Neuronal stem cell (in vitro differentiated cells): Measurements from ENCODE around the gene GCHFR.

Experiments used
- DNase-seq: peaks from one replicate; pipeline ENCODE4 v3.0.0-alpha.2; 2013; ENCODE audit warnings: low spot score
- H2AFZ ChIP-seq: one replicate; pipeline ENCODE4 v1.6.1; 2013; ENCODE audit warnings: mild to moderate bottlenecking, low read length, inconsistent platforms
- H2AK5ac ChIP-seq: 2 replicates; pipeline ENCODE4 v1.6.1; 2013; ENCODE audit warnings: low read depth, mild to moderate bottlenecking, inconsistent platforms, low read length, moderate library complexity, mixed read lengths
- H2BK120ac ChIP-seq: 2 replicates; pipeline ENCODE4 v1.6.1; 2013; ENCODE audit warnings: low read depth, mild to moderate bottlenecking, inconsistent platforms, low read length, moderate library complexity, mixed read lengths
- H2BK12ac ChIP-seq: one replicate; pipeline ENCODE4 v1.6.1; 2013; ENCODE audit warnings: low read length, inconsistent platforms
- H2BK15ac ChIP-seq: 2 replicates; pipeline ENCODE4 v1.6.1; 2013; ENCODE audit warnings: mild to moderate bottlenecking, low read length, inconsistent platforms, mixed read lengths
- H2BK5ac ChIP-seq: one replicate; pipeline ENCODE4 v1.6.1; 2013; ENCODE audit warnings: inconsistent platforms, mild to moderate bottlenecking, low read length, moderate library complexity
- H3K14ac ChIP-seq: one replicate; pipeline ENCODE4 v1.6.1; 2013; ENCODE audit warnings: low read length, inconsistent platforms
- H3K18ac ChIP-seq: 2 replicates; pipeline ENCODE4 v1.6.1; 2013; ENCODE audit warnings: low read length, inconsistent platforms
- H3K23ac ChIP-seq: 2 replicates; pipeline ENCODE4 v1.6.1; 2013; ENCODE audit warnings: low read depth, mild to moderate bottlenecking, mixed read lengths, low read length, inconsistent platforms; ENCODE audit not compliant: poor library complexity
- H3K27ac ChIP-seq: replicated peaks from 3 replicates; pipeline ENCODE4 v1.5.1; 2013; ENCODE audit warnings: low read length, inconsistent platforms
- H3K27me3 ChIP-seq, 3 experiments: 2 replicates each; pipeline ENCODE4 v1.6.1; 2013; ENCODE audit warnings: low read length in 3 of 3, mild to moderate bottlenecking in 2 of 3, inconsistent platforms in 1 of 3, low read depth in 1 of 3, mixed read lengths in 1 of 3, moderate library complexity in 1 of 3; ENCODE audit not compliant: control insufficient read depth in 3 of 3, insufficient read depth in 3 of 3
- H3K36me3 ChIP-seq, 2 donors: replicated peaks in 1 of 2; 2 replicates each; pipeline ENCODE4 v1.6.1; 2013; ENCODE audit warnings: low read length in 2 of 2; ENCODE audit not compliant: control insufficient read depth in 2 of 2, insufficient read depth in 2 of 2
- H3K4ac ChIP-seq: 2 replicates; pipeline ENCODE4 v1.6.1; 2013; ENCODE audit warnings: inconsistent platforms, mild to moderate bottlenecking, low read length, moderate library complexity
- H3K4me1 ChIP-seq, 2 donors: 1 replicate in 1 of 2; 2 replicates in 1 of 2; pipeline ENCODE4 v1.6.1; 2013; ENCODE audit warnings: low read length in 2 of 2, low read depth in 1 of 2; ENCODE audit not compliant: control insufficient read depth in 2 of 2, insufficient read depth in 1 of 2
- H3K4me2 ChIP-seq: one replicate; pipeline ENCODE4 v1.6.1; 2013; ENCODE audit warnings: mild to moderate bottlenecking, low read length, inconsistent platforms; ENCODE audit not compliant: insufficient read depth, poor library complexity, severe bottlenecking
- H3K4me3 ChIP-seq, 2 donors: 2 replicates each; pipeline ENCODE4 v1.5.1; 2013; ENCODE audit warnings: low read length in 2 of 2, mild to moderate bottlenecking in 2 of 2, inconsistent platforms in 1 of 2, moderate library complexity in 1 of 2
- H3K79me1 ChIP-seq: one replicate; pipeline ENCODE4 v1.6.1; 2013; ENCODE audit warnings: low read depth, mild to moderate bottlenecking, inconsistent platforms, low read length, moderate library complexity
- H3K9ac ChIP-seq: one replicate; pipeline ENCODE4 v1.6.1; 2013; ENCODE audit warnings: mild to moderate bottlenecking, low read depth, low read length, inconsistent platforms; ENCODE audit not compliant: poor library complexity
- H3K9me3 ChIP-seq, 2 donors: replicated peaks in 1 of 2; 2 replicates each; pipeline versions ENCODE3 to v1.6.1; 2013; ENCODE audit warnings: low read length in 2 of 2, mild to moderate bottlenecking in 2 of 2, inconsistent platforms in 1 of 2, low read depth in 1 of 2, mixed read lengths in 1 of 2, moderate library complexity in 1 of 2; ENCODE audit not compliant: control insufficient read depth in 2 of 2, insufficient read depth in 1 of 2
- H4K8ac ChIP-seq: one replicate; pipeline ENCODE4 v1.6.1; 2013; ENCODE audit warnings: low read depth, mild to moderate bottlenecking, inconsistent platforms, low read length, moderate library complexity
- H4K91ac ChIP-seq: one replicate; pipeline ENCODE4 v1.6.1; 2013; ENCODE audit warnings: low read length, low read depth, mild to moderate bottlenecking, inconsistent platforms; ENCODE audit not compliant: poor library complexity
- WGBS, 2 donors: extraction: QIAGEN DNeasy Blood & Tissue Kit; methylation state at CpG; one replicate each; pipeline ENCODE4 v1.1.7; 2013; ENCODE audit warnings: missing lambda C conversion rate in 2 of 2, mixed read lengths in 1 of 2; ENCODE audit not compliant: insufficient read length in 2 of 2, insufficient replicate concordance in 1 of 2; ENCODE audit errors: extremely low coverage in 2 of 2; 5-methylcytosine and 5-hydroxymethylcytosine counted together

GCHFR gene

GRCh38 chr15:40806672-40807027 is 42.8 kb downstream of the GCHFR start:
- Histone ChIP-seq H2AFZ (peak overlapping the region; percentile 100), H3K4me2 (peak overlapping the region; percentile 63), H2BK120ac (no peak overlapping the region), H3K9me3 (no peaks in the 10 kb centered on the region), H3K36me3 (peaks cover 0 to 18% of the 10 kb centered on the region in 2 donors), H2BK5ac (no peak overlapping the region), H3K18ac (no peak overlapping the region), H3K4me1 (peaks cover 2 to 5% of the 10 kb centered on the region in 2 donors), H3K9ac (no peak overlapping the region), H3K4me3 (peak overlapping the region; percentile 94 to 97), H3K27ac (no peak overlapping the region), H4K91ac (no peak overlapping the region), H2AK5ac (no peak overlapping the region), H3K4ac (no peak overlapping the region), H3K79me1 (no peaks in the 10 kb centered on the region), H2BK12ac (no peak overlapping the region), H3K23ac (peak overlapping the region; percentile 57), H2BK15ac (no peak overlapping the region), H4K8ac (no peak overlapping the region), H3K27me3 (no peaks in the 10 kb centered on the region), H3K14ac (no peak overlapping the region)
- DNase-seq: no peak
- WGBS, 2 donors: no CpG with 5 or more reads among the region's 2 CpGs

- DNase-seq: peak; percentile 95
- Histone ChIP-seq H3K79me1 (no peaks in the 10 kb centered on the region), H3K27ac (no peak within 1 kb of the TSS), H3K27me3 (no peaks in the 10 kb centered on the region), H3K18ac (peak within 1 kb of the TSS; percentile 77), H3K4me3 (peak within 1 kb of the TSS; percentile 94 to 97), H3K14ac (peak within 1 kb of the TSS; percentile 42), H2BK5ac (no peak within 1 kb of the TSS), H3K36me3 (peaks cover 0 to 15% of the 10 kb centered on the region in 2 donors), H3K4ac (no peak within 1 kb of the TSS), H2BK15ac (no peak within 1 kb of the TSS), H3K23ac (peak within 1 kb of the TSS; percentile 57), H2AFZ (peak within 1 kb of the TSS; percentile 100), H2AK5ac (no peak within 1 kb of the TSS), H4K8ac (no peak within 1 kb of the TSS), H3K4me2 (peak within 1 kb of the TSS; percentile 66), H2BK12ac (no peak within 1 kb of the TSS), H3K9me3 (no peaks in the 10 kb centered on the region), H4K91ac (no peak within 1 kb of the TSS), H2BK120ac (no peak within 1 kb of the TSS), H3K9ac (peak within 1 kb of the TSS; percentile 92), H3K4me1 (peaks cover 2 to 5% of the 10 kb centered on the region in 2 donors)
- WGBS, 2 donors: no CpG with 5 or more reads among the region's 64 CpGs
Observed at GRCh38 chr15:40807028-40807887, 43.4 kb downstream of the GCHFR start, which contains the start of the genes DNAJC17 and ZFYVE19. Gene DNAJC17 (minus strand): TSS chr15:40807473. CDS start chr15:40807446, 27 bp downstream. Gene ZFYVE19 (plus strand): TSS chr15:40807089. CDS start chr15:40807590, 501 bp downstream.

DNA sequence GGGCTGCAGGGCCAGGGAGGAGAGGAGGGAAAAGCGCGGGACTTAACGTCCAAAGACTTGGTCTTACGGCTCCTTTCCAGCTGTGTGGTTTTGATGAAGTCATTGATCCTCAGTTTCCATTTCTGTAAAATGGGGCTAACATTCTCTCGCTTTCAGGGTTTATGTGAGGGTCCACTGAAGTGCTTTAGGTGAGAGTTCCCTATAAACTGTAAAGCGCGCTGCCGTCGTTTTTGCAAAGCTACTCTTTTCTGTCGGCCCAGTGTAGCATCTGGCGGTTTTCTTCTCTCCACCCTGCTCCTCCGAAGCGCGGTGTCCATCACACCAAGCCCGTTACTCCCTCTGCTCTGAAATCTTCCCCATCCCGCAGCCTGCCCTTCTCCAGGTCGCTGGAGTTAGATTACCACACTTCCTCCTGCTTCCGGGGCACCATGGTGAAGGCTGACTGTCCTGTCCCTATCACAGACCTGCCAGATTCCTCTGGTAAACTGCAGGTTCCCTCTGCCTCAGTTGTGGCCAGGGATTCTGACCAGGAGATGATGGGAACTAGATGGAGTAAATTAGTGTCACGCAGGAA is 44.1 kb downstream of the GCHFR start:
- H2AK5ac ChIP-seq: no peak overlapping the region

GRCh38 chr15:40808861-40809450 is 45.1 kb downstream of the GCHFR start:
- no peak overlapping the region for H3K14ac ChIP-seq
- no peak overlapping the region for H3K4ac ChIP-seq
- no peaks in the 10 kb centered on the region for H3K79me1 ChIP-seq
- no peak overlapping the region for H2BK5ac ChIP-seq
- H3K27me3 ChIP-seq: no peaks in the 10 kb centered on the region
- no peak overlapping the region for H2BK12ac ChIP-seq
- no peak overlapping the region for H2BK120ac ChIP-seq
- H3K36me3 ChIP-seq: peaks cover 1 to 12% of the 10 kb centered on the region in 2 donors
- DNase-seq: no peak
- no peak overlapping the region for H3K4me3 ChIP-seq
- WGBS, 2 donors: no CpG with 5 or more reads among the region's 8 CpGs
- no peak overlapping the region for H3K27ac ChIP-seq
- peaks cover 2 to 5% of the 10 kb centered on the region in 2 donors for H3K4me1 ChIP-seq
- no peak overlapping the region for H4K8ac ChIP-seq
- no peak overlapping the region for H4K91ac ChIP-seq
- no peak overlapping the region for H2AFZ ChIP-seq
- no peaks in the 10 kb centered on the region for H3K9me3 ChIP-seq
- H2BK15ac ChIP-seq: peak overlapping the region; percentile 42
- H3K18ac ChIP-seq: no peak overlapping the region
- H2AK5ac ChIP-seq: no peak overlapping the region
- H3K23ac ChIP-seq: peak overlapping the region; percentile 78
- H3K4me2 ChIP-seq: no peak overlapping the region
- H3K9ac ChIP-seq: no peak overlapping the region

More for the DNA sequence above, 44.1 kb downstream of the GCHFR start:
- H2BK12ac ChIP-seq: no peak overlapping the region
- no peaks in the 10 kb centered on the region for H3K27me3 ChIP-seq
- H3K23ac ChIP-seq: no peak overlapping the region
- H3K4me2 ChIP-seq: peak overlapping the region; percentile 66
- no peaks in the 10 kb centered on the region for H3K79me1 ChIP-seq
- no peaks in the 10 kb centered on the region for H3K9me3 ChIP-seq
- no peak overlapping the region for H3K4ac ChIP-seq
- no peak overlapping the region for H3K27ac ChIP-seq
- H3K18ac ChIP-seq: peak overlapping the region; percentile 53
- peak overlapping the region; percentile 85 for H3K9ac ChIP-seq
- no peak overlapping the region for H2BK5ac ChIP-seq
- H2AFZ ChIP-seq: peak overlapping the region; percentile 100
- no peak overlapping the region for H2BK120ac ChIP-seq
- H3K4me1 ChIP-seq: peaks cover 2 to 5% of the 10 kb centered on the region in 2 donors
- DNase-seq: no peak
- no CpG with 5 or more reads among the region's 19 CpGs for WGBS, 2 donors
- no peak overlapping the region for H4K91ac ChIP-seq
- H3K4me3 ChIP-seq: peak overlapping the region; percentile 84 to 97
- no peak overlapping the region for H3K14ac ChIP-seq
- no peak overlapping the region for H4K8ac ChIP-seq
- H2BK15ac ChIP-seq: no peak overlapping the region
- peaks cover 0 to 15% of the 10 kb centered on the region in 2 donors for H3K36me3 ChIP-seq
